Subcutaneous adipose tissue (tissue), 4 donors: ENCODE measurements around the gene TRMU. TPM values are rescaled to one million over a fixed set of nuclear protein-coding genes. Genes with fewer than 3 reads are reported as not detected.

Source experiments
- total RNA-seq, 4 donors: library from RNA; depleted of rRNA; stranded (reverse); fragments of >200 nt; gene quantifications; one replicate each; pipeline ENCODE4 v1.1.0, GENCODE V29; 2016
- TF ChIP-seq, protein P1 (sequence below): fragments of 450-650 bp; IDR thresholded peaks from one replicate; pipeline ENCODE4 v1.5.1; 2016; ENCODE audit warnings: low read depth, mild to moderate bottlenecking, control low read depth, antibody characterized with exemption, moderate library complexity

The TRMU gene
- total RNA-seq, 4 donors from 2014 or later, result 28.7 to 49.0 (median 31.3) TPM

DNA sequence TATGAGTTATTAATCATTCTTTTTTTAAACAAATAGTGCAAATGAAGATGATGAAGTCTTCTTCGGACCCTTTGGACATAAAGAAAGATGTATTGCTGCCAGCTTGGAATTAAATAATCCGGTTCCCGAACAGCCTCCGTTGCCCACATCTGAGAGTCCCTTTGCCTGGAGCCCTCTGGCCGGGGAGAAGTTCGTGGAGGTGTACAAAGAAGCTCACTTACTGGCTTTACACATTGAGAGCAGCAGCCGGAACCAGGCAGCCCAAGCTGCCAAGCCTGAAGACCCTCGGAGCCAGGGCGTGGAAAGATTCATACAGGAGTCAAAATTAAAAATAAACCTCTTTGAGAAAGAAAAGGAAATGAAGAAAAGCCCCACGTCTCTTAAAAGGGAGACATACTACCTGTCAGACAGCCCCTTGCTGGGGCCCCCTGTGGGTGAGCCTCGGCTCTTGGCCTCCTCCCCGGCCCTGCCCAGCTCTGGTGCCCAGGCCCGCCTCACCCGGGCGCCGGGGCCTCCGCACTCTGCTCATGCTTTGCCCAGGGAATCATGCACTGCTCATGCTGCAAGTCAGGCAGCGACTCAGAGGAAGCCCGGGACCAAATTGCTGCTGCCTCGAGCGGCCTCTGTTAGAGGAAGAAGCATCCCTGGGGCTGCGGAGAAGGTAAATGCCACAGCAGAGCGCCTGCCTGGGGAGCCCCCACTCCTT lies 27.1 kb upstream of the TRMU start:
- TF ChIP-seq, protein P1, sequence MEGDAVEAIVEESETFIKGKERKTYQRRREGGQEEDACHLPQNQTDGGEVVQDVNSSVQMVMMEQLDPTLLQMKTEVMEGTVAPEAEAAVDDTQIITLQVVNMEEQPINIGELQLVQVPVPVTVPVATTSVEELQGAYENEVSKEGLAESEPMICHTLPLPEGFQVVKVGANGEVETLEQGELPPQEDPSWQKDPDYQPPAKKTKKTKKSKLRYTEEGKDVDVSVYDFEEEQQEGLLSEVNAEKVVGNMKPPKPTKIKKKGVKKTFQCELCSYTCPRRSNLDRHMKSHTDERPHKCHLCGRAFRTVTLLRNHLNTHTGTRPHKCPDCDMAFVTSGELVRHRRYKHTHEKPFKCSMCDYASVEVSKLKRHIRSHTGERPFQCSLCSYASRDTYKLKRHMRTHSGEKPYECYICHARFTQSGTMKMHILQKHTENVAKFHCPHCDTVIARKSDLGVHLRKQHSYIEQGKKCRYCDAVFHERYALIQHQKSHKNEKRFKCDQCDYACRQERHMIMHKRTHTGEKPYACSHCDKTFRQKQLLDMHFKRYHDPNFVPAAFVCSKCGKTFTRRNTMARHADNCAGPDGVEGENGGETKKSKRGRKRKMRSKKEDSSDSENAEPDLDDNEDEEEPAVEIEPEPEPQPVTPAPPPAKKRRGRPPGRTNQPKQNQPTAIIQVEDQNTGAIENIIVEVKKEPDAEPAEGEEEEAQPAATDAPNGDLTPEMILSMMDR, result no peak

DNA sequence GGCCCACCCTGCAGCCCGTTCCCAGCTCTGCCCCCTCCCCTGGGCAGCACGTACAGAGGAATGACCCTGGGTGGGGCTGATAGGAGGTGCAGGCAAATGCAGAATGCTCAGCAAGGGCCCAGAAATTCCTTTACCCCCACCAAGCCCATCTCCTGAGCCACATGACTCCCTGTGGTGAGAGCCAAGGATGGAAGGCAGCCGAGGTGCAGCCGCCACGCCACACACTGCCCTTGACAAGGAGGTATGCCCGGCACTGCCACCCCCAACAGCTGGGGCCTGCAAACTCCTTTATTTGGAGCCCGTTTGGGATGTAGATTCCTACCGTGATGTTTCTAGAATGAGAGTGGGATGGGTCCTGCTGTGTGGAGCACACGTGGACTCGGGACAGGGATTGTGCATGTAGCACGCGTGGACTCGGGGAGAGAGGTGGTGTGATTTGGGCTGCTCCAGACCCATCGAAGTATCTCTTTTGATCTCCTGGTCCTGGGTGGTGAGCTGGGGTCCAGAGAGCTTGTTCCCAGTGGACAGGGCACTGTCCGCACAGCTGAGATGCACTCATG lies 25.9 kb upstream of the TRMU start:
- TF ChIP-seq, protein P1, result no peak

DNA sequence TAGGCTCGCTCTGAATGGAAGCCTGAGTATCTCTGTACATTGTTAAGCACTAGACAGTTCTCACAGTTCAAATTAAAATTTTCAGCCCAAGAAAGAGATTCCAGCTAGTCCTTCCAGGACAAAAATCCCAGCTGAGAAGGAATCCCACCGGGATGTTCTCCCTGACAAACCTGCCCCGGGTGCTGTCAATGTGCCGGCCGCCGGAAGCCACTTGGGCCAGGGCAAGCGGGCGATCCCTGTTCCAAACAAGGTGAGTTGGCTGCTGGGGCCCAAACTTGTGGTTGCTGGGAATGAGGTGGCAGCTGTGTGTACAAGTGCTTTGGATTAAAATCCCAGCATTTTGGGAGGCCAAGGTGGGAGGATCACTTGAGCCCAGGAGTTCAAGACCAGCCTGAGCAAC lies 23.5 kb upstream of the TRMU start:
- TF ChIP-seq, protein P1, result no peak

DNA sequence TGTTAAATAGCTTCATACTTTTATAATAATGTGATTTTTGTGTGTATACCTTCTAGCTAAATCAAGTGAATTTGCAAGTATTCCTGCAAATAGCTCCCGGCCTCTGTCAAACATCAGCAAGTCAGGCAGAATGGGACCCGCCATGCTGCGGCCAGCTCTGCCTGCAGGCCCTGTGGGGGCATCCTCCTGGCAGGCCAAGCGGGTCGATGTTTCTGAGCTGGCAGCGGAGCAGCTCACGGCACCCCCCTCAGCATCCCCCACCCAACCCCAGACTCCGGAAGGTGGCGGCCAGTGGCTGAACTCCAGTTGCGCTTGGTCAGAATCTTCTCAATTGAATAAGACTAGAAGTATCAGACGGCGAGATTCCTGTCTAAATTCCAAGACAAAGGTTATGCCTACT lies 19.5 kb upstream of the TRMU start:
- TF ChIP-seq, protein P1, result no peak

DNA sequence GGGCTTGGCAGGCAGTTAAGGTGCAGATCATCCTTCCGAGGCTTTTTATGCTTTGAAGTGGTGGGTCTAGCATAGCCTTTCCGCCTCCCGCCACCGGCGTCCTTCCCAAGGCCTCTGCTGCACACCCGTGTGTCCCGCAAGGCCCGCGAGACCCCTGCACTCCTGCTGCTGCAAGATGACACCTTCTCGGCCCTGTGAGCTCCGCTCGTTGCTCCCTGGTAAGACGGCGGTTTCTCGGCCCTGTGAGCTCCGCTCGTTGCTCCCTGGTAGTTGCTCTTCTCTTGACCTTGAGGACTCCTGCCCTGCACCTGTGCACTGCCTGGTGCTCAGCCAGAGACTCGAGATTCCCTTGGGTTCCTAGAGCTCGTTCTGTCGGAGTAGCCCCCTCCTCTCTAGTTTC lies 17.9 kb upstream of the TRMU start:
- TF ChIP-seq, protein P1, result no peak

DNA sequence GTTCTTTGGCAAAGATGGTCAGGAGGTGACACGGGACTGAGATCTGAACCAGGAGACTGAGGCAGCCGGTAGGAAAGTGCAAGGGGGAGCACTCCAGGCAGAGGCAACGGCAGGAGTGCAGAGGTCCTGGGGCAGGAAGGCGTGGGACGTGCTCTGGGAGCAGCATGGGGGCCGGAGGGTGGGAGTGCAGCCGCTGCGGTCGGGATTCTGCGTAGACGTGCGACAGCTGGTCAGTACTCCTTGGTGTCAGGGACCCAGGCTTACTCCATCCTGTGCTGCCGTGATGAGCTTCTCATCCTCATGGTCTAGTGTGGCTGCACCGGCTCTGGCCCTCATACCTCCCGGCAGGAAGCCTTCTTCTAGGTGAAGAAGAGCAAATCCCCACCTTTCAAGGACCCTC lies 16.9 kb upstream of the TRMU start:
- TF ChIP-seq, protein P1, result no peak

DNA sequence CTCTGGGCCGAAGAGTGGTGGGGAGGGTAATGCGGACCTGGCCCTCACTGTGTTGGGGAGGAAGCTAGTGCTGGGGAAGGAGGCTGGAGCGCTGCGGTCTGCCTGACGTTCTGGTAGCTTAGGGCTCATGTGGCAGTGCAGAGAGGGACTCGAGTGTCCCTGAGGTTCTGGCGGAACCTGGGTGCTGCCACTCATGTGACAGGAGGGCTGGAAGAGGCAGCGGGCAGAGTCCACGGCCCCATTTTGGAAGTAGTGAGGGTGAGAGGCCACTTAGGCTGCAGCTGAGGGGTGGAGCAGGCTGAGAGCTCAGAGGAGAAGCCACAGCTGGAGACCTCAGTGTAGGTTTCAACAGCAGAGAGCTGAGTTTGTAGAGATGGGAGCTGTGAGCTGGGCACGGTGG lies 16.2 kb upstream of the TRMU start:
- TF ChIP-seq, protein P1, result no peak
